GM18505 (cell line): ENCODE data around the gene EML1.

Experiments
- ATAC-seq: cut with Tn5 transposase; IDR thresholded peaks from one replicate; pipeline ENCODE4 v1.9.1; 2021; ENCODE audit not compliant: unreplicated experiment
- POLR2A ChIP-seq: IDR thresholded peaks from 4 replicates; pipeline ENCODE4 v1.6.1; 2011; ENCODE audit warnings: borderline replicate concordance; ENCODE audit not compliant: insufficient read depth, insufficient read length; ENCODE audit errors: extremely low read depth

Gene EML1

GRCh38 chr14:99822800-99823455 is 29.7 kb downstream of the EML1 start:
- no peak for ATAC-seq
- no peak for TF ChIP-seq POLR2A

- no peak for TF ChIP-seq POLR2A
- ATAC-seq: no peak
These were observed 31.6 kb downstream of the EML1 start for GRCh38 chr14:99824776-99825175.

- no peak for TF ChIP-seq POLR2A
- ATAC-seq: no peak
These were observed 36.2 kb downstream of the EML1 start for GRCh38 chr14:99829450-99829849.

- TF ChIP-seq POLR2A: no peak
- ATAC-seq: no peak
These were observed 38.1 kb downstream of the EML1 start for GRCh38 chr14:99831303-99831702.

- no peak for TF ChIP-seq POLR2A
- no peak for ATAC-seq
These were observed 38.9 kb downstream of the EML1 start for GRCh38 chr14:99831903-99832685.

GRCh38 chr14:99837822-99838221 is 44.6 kb downstream of the EML1 start:
- no peak for TF ChIP-seq POLR2A
- no peak for ATAC-seq

GRCh38 chr14:99838639-99839134 is 45.5 kb downstream of the EML1 start:
- ATAC-seq: no peak
- no peak for TF ChIP-seq POLR2A

GRCh38 chr14:99839696-99840095 is 46.5 kb downstream of the EML1 start:
- TF ChIP-seq POLR2A: no peak
- ATAC-seq: no peak

GRCh38 chr14:99840265-99840664 is 47.1 kb downstream of the EML1 start:
- no peak for ATAC-seq
- TF ChIP-seq POLR2A: no peak

- no peak for ATAC-seq
- no peak for TF ChIP-seq POLR2A
These were observed 47.6 kb downstream of the EML1 start for GRCh38 chr14:99840774-99841305.

GRCh38 chr14:99841436-99842071 is 48.3 kb downstream of the EML1 start:
- no peak for TF ChIP-seq POLR2A
- ATAC-seq: no peak

GRCh38 chr14:99842141-99842540 is 48.9 kb downstream of the EML1 start:
- ATAC-seq: no peak
- TF ChIP-seq POLR2A: no peak

- ATAC-seq: no peak
- TF ChIP-seq POLR2A: no peak
These were observed 53.6 kb downstream of the EML1 start for GRCh38 chr14:99846808-99847207.
